Caco-2 (cell line): Measurements from ENCODE around the gene GRAMD1A. TPM values are rescaled to one million over a fixed set of nuclear protein-coding genes. Genes with fewer than 3 reads are reported as not detected.

Source experiments
- BruUV-seq: library from RNA; stranded (reverse); fragments of 400-500 nt; replicated peaks from 2 replicates; lab custom pipeline; 2021; lab: Mats Ljungman, UMichigan
- CTCF ChIA-PET: fragments of 300-600 bp; sonication (Branson Sonifier 250); formaldehyde crosslinking; loops from one replicate; lab custom pipeline; 2022; ENCODE audit warnings: antibody characterized with exemption; lab: Charles Lee
- POLR2A ChIA-PET: fragments of 300-600 bp; sonication (Branson Sonifier 250); formaldehyde crosslinking; loops from one replicate; lab custom pipeline; 2022; ENCODE audit warnings: antibody characterized with exemption; lab: Charles Lee
- DNase-seq, 2 experiments: peaks; one replicate each; pipeline versions ENCODE4 v3.0.0 to v3.0.0-alpha.2; 2020 to 2022
- H3K27me3 ChIP-seq: replicated peaks from 2 replicates; pipeline ENCODE4 v1.6.0; 2011; ENCODE audit warnings: low read length; ENCODE audit not compliant: control insufficient read depth, insufficient read depth
- H3K36me3 ChIP-seq: 2 replicates; pipeline ENCODE4 v1.5.1; 2011; ENCODE audit warnings: low read length; ENCODE audit not compliant: control insufficient read depth, insufficient read depth
- H3K4me1 ChIP-seq: fragments of 250-450 bp; sonication (Bioruptor Pico); 2 replicates; pipeline ENCODE4 v1.5.1; 2020; ENCODE audit warnings: mild to moderate bottlenecking
- H3K4me3 ChIP-seq: 2 replicates; pipeline ENCODE4 v1.5.1; 2011; ENCODE audit warnings: low read depth, mild to moderate bottlenecking, control low read depth, low read length
- H3K9me3 ChIP-seq: fragments of 250-450 bp; sonication (Bioruptor Pico); 2 replicates; pipeline ENCODE4 v1.5.1; 2020; ENCODE audit warnings: mild to moderate bottlenecking, moderate library complexity
- H3K27ac Mint-ChIP-seq: one replicate; pipeline ENCODE4 v1.8.0; 2022; ENCODE audit warnings: mixed read lengths; ENCODE audit not compliant: unreplicated experiment
- H3K27me3 Mint-ChIP-seq: one replicate; pipeline ENCODE4 v1.8.0; 2022; ENCODE audit warnings: mixed read lengths; ENCODE audit not compliant: insufficient read depth, unreplicated experiment
- H3K36me3 Mint-ChIP-seq: one replicate; pipeline ENCODE4 v1.8.0; 2022; ENCODE audit warnings: mild to moderate bottlenecking, mixed read lengths; ENCODE audit not compliant: insufficient read depth, unreplicated experiment
- H3K4me1 Mint-ChIP-seq: one replicate; pipeline ENCODE4 v1.8.0; 2022; ENCODE audit warnings: low read depth, mixed read lengths; ENCODE audit not compliant: unreplicated experiment
- H3K4me3 Mint-ChIP-seq: one replicate; pipeline ENCODE4 v1.8.0; 2022; ENCODE audit warnings: mild to moderate bottlenecking, moderate library complexity, mixed read lengths; ENCODE audit not compliant: unreplicated experiment
- H3K9me3 Mint-ChIP-seq: one replicate; pipeline ENCODE4 v1.8.0; 2022; ENCODE audit warnings: mixed read lengths; ENCODE audit not compliant: unreplicated experiment
- intact Hi-C: fragments of 100-400 bp; cut with micrococcal nuclease; formaldehyde crosslinking; loops from one replicate; pipeline ENCODE4 v1.10.0; 2022; ENCODE audit not compliant: unreplicated experiment
- total RNA-seq: library from RNA; stranded (reverse); gene quantifications from 2 replicates; pipeline ENCODE4 v1.2.3, GENCODE V29; 2022
- TF ChIP-seq, protein P1 (sequence below), 2 experiments: fragments of 200-600 bp in 1 of 2; IDR thresholded peaks; 1 replicate in 1 of 2; 2 replicates in 1 of 2; pipeline versions ENCODE4 v1.5.1 to v1.8.0; 2011 to 2022; ENCODE audit warnings: antibody characterized with exemption in 1 of 2, control low read depth in 1 of 2, inconsistent platforms in 1 of 2, low read depth in 1 of 2, low read length in 1 of 2, mild to moderate bottlenecking in 1 of 2, moderate library complexity in 1 of 2; ENCODE audit not compliant: insufficient read depth in 1 of 2, severe bottlenecking in 1 of 2, unreplicated experiment in 1 of 2

The GRAMD1A gene
- total RNA-seq, 1 experiment from 2014 or later: 110 TPM

DNA sequence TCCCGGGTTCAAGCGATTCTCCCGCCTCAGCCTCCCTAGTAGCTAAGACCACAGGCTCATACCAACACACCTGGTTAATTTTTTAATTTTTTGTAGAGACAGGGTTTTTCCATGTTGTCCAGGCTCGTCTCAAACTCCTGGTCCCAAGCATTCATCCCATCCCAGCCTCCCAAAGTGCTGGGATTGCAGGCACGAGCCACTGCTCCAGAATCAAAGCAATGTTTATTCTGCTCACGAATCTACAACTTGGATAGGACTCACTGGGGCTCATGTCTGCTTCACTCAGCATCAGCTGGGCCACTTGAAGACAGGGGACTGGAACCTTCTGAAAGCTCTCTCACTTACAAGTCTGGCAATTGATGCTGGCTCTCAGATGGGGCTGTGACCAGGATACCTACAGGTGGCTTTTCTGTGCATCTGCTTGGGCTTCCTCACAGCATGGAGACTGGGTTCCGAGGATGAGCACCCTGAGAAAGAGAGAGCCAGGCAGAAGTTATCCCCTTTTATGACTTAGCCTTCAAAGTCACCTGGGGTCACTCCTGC is 27.9 kb upstream of the GRAMD1A start:
- Histone ChIP-seq H3K27me3 (no peaks in the 10 kb centered on the region), H3K4me3 (no peak overlapping the region), H3K9me3 (peaks cover 32% of the 10 kb centered on the region), H3K36me3 (no peaks in the 10 kb centered on the region; the same call in 1 of the 2 replicates), H3K4me1 (peaks cover 30% of the 10 kb centered on the region)
- no TSS peak for BruUV-seq
- TF ChIP-seq, protein P1, sequence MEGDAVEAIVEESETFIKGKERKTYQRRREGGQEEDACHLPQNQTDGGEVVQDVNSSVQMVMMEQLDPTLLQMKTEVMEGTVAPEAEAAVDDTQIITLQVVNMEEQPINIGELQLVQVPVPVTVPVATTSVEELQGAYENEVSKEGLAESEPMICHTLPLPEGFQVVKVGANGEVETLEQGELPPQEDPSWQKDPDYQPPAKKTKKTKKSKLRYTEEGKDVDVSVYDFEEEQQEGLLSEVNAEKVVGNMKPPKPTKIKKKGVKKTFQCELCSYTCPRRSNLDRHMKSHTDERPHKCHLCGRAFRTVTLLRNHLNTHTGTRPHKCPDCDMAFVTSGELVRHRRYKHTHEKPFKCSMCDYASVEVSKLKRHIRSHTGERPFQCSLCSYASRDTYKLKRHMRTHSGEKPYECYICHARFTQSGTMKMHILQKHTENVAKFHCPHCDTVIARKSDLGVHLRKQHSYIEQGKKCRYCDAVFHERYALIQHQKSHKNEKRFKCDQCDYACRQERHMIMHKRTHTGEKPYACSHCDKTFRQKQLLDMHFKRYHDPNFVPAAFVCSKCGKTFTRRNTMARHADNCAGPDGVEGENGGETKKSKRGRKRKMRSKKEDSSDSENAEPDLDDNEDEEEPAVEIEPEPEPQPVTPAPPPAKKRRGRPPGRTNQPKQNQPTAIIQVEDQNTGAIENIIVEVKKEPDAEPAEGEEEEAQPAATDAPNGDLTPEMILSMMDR (IDR thresholded peaks at IDR 0.05; ENCODE audit: insufficient read depth in 1 of 2, low read depth in 1 of 2, low read length in 1 of 2, severe bottlenecking in 1 of 2, unreplicated experiment in 1 of 2): no peak
- intact Hi-C loops: loop anchor here (5.0 kb wide), 1 partner anchor 165 kb away; the partner anchor contains the start of genes FXYD1 and LGI4
- no peak overlapping the region for H3K27ac Mint-ChIP-seq
- CTCF ChIA-PET: interaction anchor here (0.6 to 1.6 kb wide), 3 partner anchors 34 to 45 kb away, joined by 3 to 9 read pairs (median 5); no protein-coding TSS in a partner anchor
- H3K4me1 Mint-ChIP-seq: peaks cover 17% of the 10 kb centered on the region
- POLR2A ChIA-PET: no interaction called here
- peaks cover 13% of the 10 kb centered on the region for H3K36me3 Mint-ChIP-seq
- H3K4me3 Mint-ChIP-seq: no peak overlapping the region
- H3K9me3 Mint-ChIP-seq: peaks cover 35% of the 10 kb centered on the region
- DNase-seq: no peak
- no peaks in the 10 kb centered on the region for H3K27me3 Mint-ChIP-seq

DNA sequence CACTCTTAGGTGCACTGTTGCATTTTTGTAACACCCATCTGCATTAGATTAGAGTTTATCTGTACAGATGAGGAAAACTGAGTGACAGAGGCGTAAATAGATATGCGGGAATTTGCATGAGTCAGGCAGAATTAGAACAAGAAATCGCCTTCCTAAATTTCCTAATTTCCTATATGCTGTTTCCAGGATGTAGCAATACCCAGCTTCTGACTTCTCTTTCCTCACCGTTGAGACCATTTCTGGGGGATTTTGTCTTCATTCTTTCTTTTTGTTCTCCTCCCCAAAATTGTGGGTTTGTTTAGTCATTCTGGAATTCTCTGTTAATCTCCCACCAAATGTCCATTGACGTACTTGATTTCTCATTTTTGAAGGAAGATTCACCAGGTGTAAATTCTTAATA is 25.5 kb upstream of the GRAMD1A start:
- no TSS peak for BruUV-seq
- Mint-ChIP-seq H3K9me3 (peaks cover 25% of the 10 kb centered on the region), H3K4me1 (peaks cover 17% of the 10 kb centered on the region), H3K27me3 (no peaks in the 10 kb centered on the region), H3K4me3 (peak overlapping the region; percentile 34), H3K27ac (peak overlapping the region; percentile 76), H3K36me3 (peaks cover 13% of the 10 kb centered on the region)
- DNase-seq: no peak
- ChIA-PET POLR2A (interaction anchor here (1.4 kb wide), 1 partner anchor 32 kb away, joined by 4 read pairs; no protein-coding TSS in a partner anchor), CTCF (interaction anchor here (0.5 kb wide), 1 partner anchor 167 kb away, joined by 4 read pairs; no protein-coding TSS in a partner anchor)
- Histone ChIP-seq H3K4me3 (no peak overlapping the region), H3K36me3 (no peaks in the 10 kb centered on the region; the same call in 1 of the 2 replicates), H3K27me3 (no peaks in the 10 kb centered on the region), H3K4me1 (peaks cover 30% of the 10 kb centered on the region), H3K9me3 (peaks cover 22% of the 10 kb centered on the region)
- intact Hi-C loops: loop anchor here (1.0 to 5.0 kb wide), 2 partner anchors 32 to 163 kb away; partner anchors contain the start of genes FXYD1 and LGI4
- TF ChIP-seq, protein P1 (IDR thresholded peaks at IDR 0.05; ENCODE audit: insufficient read depth in 1 of 2, low read depth in 1 of 2, low read length in 1 of 2, severe bottlenecking in 1 of 2, unreplicated experiment in 1 of 2): no peak

DNA sequence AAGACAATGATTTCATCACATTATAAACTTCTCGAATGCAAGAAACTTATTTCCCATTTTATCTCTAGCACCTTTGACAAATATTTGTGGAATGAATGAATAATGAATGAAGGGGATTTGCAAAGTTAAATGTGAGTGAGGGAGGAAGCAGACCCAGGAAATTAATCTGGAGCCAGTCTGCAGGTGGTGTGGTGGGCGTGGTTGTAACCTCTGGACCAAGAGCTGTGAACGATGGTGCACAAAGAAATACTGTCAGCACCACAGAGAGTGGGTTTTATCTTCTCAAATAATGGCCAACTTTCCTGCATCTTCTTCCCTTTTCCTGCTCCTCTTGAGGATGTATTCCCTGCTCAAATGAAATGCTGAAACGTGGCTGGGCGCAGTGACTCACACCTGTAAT is 25.1 kb upstream of the GRAMD1A start:
- Histone ChIP-seq H3K9me3 (peaks cover 19% of the 10 kb centered on the region), H3K4me1 (peaks cover 30% of the 10 kb centered on the region), H3K36me3 (no peaks in the 10 kb centered on the region; the same call in 1 of the 2 replicates), H3K4me3 (no peak overlapping the region), H3K27me3 (no peaks in the 10 kb centered on the region)
- Mint-ChIP-seq H3K27ac (peak overlapping the region; percentile 76), H3K4me1 (peaks cover 17% of the 10 kb centered on the region), H3K27me3 (no peaks in the 10 kb centered on the region), H3K36me3 (peaks cover 13% of the 10 kb centered on the region), H3K9me3 (peaks cover 21% of the 10 kb centered on the region), H3K4me3 (peak overlapping the region; percentile 34)
- DNase-seq: no peak
- CTCF ChIA-PET: no interaction called here
- POLR2A ChIA-PET: interaction anchor here (1.4 kb wide), 1 partner anchor 32 kb away, joined by 4 read pairs; no protein-coding TSS in a partner anchor
- TF ChIP-seq, protein P1 (IDR thresholded peaks at IDR 0.05; ENCODE audit: insufficient read depth in 1 of 2, low read depth in 1 of 2, low read length in 1 of 2, severe bottlenecking in 1 of 2, unreplicated experiment in 1 of 2): no peak
- no TSS peak for BruUV-seq
- intact Hi-C loops: no loop called here
